ENCODE data around the gene NR6A1.

The NR6A1 gene

DNA sequence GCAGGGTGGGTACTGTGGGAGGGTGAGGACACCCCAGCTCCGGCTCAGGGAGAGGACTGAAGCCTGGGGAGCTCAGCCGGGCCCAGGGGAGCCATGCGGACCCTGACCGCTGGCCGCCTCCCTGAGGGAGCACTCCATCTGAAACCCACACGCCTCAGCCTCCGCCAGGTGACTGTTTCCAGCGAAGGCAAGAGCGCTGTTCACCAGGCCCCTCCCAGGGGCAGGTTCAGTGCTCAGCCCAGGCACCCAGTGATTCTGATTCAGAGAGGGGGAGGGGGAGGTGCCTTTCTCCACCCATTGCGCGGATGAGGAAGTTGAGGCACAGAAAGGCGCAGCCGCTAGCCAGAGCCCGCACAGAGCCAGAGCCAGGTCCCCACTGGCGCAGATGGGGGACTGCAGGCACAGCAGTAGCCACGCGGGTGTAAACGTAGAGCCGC is 293.9 kb downstream of the NR6A1 start:
- no peaks in the 10 kb centered on the region for H3K9me3 ChIP-seq (ENCODE audit: control insufficient read depth, insufficient read depth, low read depth, low read length)
- POLR2A ChIA-PET = interaction anchor here (0.7 kb wide), 1 partner anchor 69 kb away, joined by 4 read pairs; no protein-coding TSS in a partner anchor
- CTCF ChIA-PET = interaction anchor here (0.7 to 5.2 kb wide), 2 partner anchors 29 to 57 kb away, joined by 6 to 27 read pairs; no protein-coding TSS in a partner anchor
- TF ChIP-seq SP2 (tag by site-specific recombination; IDR thresholded peaks at IDR 0.05) (no peak), ZNF426 (tag by site-specific recombination; IDR thresholded peaks at IDR 0.05) (no peak), ZNF433 (tag by site-specific recombination; IDR thresholded peaks at IDR 0.05; ENCODE audit: low read depth) (no peak), SETDB1 (IDR thresholded peaks at IDR 0.05; ENCODE audit: insufficient read length, low read length) (no peak), ZBTB8A (tag by site-specific recombination; IDR thresholded peaks at IDR 0.05) (peak; percentile 12; the same call in 1 of the 2 replicates), KLF16 (tag by site-specific recombination; IDR thresholded peaks at IDR 0.05) (0 out of 2 replicates have a peak, but pooled peaks have one; percentile 55)
- TF ChIP-seq, protein P1, sequence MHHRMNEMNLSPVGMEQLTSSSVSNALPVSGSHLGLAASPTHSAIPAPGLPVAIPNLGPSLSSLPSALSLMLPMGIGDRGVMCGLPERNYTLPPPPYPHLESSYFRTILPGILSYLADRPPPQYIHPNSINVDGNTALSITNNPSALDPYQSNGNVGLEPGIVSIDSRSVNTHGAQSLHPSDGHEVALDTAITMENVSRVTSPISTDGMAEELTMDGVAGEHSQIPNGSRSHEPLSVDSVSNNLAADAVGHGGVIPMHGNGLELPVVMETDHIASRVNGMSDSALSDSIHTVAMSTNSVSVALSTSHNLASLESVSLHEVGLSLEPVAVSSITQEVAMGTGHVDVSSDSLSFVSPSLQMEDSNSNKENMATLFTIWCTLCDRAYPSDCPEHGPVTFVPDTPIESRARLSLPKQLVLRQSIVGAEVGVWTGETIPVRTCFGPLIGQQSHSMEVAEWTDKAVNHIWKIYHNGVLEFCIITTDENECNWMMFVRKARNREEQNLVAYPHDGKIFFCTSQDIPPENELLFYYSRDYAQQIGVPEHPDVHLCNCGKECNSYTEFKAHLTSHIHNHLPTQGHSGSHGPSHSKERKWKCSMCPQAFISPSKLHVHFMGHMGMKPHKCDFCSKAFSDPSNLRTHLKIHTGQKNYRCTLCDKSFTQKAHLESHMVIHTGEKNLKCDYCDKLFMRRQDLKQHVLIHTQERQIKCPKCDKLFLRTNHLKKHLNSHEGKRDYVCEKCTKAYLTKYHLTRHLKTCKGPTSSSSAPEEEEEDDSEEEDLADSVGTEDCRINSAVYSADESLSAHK (tag by site-specific recombination; IDR thresholded peaks at IDR 0.05) = peak; percentile 27; the same call in 1 of the 2 replicates
- TF ChIP-seq, protein P2, sequence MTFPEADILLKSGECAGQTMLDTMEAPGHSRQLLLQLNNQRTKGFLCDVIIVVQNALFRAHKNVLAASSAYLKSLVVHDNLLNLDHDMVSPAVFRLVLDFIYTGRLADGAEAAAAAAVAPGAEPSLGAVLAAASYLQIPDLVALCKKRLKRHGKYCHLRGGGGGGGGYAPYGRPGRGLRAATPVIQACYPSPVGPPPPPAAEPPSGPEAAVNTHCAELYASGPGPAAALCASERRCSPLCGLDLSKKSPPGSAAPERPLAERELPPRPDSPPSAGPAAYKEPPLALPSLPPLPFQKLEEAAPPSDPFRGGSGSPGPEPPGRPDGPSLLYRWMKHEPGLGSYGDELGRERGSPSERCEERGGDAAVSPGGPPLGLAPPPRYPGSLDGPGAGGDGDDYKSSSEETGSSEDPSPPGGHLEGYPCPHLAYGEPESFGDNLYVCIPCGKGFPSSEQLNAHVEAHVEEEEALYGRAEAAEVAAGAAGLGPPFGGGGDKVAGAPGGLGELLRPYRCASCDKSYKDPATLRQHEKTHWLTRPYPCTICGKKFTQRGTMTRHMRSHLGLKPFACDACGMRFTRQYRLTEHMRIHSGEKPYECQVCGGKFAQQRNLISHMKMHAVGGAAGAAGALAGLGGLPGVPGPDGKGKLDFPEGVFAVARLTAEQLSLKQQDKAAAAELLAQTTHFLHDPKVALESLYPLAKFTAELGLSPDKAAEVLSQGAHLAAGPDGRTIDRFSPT (tag by site-specific recombination; IDR thresholded peaks at IDR 0.05) = 0 out of 2 replicates have a peak, but pooled peaks have one; percentile 8
- H3K27ac ChIP-seq (ENCODE audit: extremely low read depth, low read depth, low read length) = no peak overlapping the region
- H3K36me3 ChIP-seq (ENCODE audit: control insufficient read depth in 2 of 2, insufficient read depth in 1 of 2, low read length in 2 of 2) = no peaks in the 10 kb centered on the region
- peak overlapping the region; percentile 31 for H3K4me3 ChIP-seq (ENCODE audit: low read depth, low read length)
- no peaks in the 10 kb centered on the region for H3K4me1 ChIP-seq (ENCODE audit: control insufficient read depth, insufficient read depth, low read length)

DNA sequence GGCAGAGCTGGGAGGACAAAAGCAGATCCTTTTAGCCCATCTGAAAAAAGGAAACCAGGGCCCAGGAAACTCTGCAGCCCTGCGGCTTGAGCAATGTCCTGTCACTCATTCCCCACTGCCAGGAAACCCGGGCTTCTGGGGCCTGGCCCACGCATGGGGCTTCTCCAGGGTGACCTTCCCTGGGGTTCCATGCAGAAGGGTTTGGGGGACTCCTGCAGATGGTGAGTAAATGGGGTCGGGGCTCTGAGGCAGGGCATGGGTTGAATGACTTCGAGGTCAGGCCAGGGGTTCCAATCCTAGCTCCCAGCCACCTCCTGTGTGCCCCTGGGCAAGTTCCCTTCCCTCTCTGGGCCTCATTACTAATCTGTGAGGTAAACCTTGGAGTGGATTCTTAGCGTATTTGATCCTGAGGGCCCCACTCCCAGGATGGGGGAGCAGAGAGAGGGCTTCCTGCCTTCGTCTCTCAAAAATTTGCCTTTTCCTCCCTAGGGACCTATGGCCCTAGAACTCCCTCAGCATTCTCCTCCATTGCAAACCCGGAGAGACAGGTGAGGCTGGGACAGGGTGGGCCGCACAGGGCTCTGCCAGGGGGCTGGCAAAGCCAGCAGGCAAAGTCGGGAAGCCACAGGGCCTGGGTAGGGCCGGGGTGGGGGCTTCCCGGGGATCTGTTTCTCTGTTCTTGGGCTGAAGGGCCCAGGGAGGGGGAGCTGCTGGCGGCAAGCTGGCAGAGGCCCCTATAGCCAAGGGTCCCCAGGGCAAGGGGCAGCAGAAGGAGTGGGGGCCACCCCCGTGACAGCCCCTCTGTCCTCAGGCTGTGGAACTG is 295.0 kb downstream of the NR6A1 start:
- ChIA-PET CTCF (interaction anchor here (0.6 to 1.5 kb wide), 4 partner anchors 57 to 370 kb away, joined by 3 to 10 read pairs (median 4); no protein-coding TSS in a partner anchor), POLR2A (no interaction called here)
- H3K9me3 ChIP-seq (ENCODE audit: control insufficient read depth, insufficient read depth, low read depth, low read length) = no peaks in the 10 kb centered on the region
- no peaks in the 10 kb centered on the region for H3K4me1 ChIP-seq (ENCODE audit: control insufficient read depth, insufficient read depth, low read length)
- no peaks in the 10 kb centered on the region for H3K36me3 ChIP-seq (ENCODE audit: control insufficient read depth in 2 of 2, insufficient read depth in 1 of 2, low read length in 2 of 2)
- no peak overlapping the region for H3K27ac ChIP-seq (ENCODE audit: extremely low read depth, low read depth, low read length)
- no peak overlapping the region for H3K4me3 ChIP-seq (ENCODE audit: low read depth, low read length)
- TF ChIP-seq ZFHX2 (tag by site-specific recombination; conservative IDR thresholded peaks at IDR 0.05) (no peak), KLF8 (tag by site-specific recombination; IDR thresholded peaks at IDR 0.05) (no peak), ZNF777 (tag by site-specific recombination; IDR thresholded peaks at IDR 0.05; ENCODE audit: borderline replicate concordance) (no peak), ZNF324 (tag by site-specific recombination; IDR thresholded peaks at IDR 0.05) (no peak), OVOL3 (tag by site-specific recombination; IDR thresholded peaks at IDR 0.05) (no peak), ZNF2 (tag by site-specific recombination; IDR thresholded peaks at IDR 0.05) (no peak)
- TF ChIP-seq, protein P3, sequence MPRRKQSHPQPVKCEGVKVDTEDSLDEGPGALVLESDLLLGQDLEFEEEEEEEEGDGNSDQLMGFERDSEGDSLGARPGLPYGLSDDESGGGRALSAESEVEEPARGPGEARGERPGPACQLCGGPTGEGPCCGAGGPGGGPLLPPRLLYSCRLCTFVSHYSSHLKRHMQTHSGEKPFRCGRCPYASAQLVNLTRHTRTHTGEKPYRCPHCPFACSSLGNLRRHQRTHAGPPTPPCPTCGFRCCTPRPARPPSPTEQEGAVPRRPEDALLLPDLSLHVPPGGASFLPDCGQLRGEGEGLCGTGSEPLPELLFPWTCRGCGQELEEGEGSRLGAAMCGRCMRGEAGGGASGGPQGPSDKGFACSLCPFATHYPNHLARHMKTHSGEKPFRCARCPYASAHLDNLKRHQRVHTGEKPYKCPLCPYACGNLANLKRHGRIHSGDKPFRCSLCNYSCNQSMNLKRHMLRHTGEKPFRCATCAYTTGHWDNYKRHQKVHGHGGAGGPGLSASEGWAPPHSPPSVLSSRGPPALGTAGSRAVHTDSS (tag by site-specific recombination; IDR thresholded peaks at IDR 0.05) = no peak
- TF ChIP-seq, protein P1 (tag by site-specific recombination; IDR thresholded peaks at IDR 0.05) = no peak
- TF ChIP-seq, protein P4, sequence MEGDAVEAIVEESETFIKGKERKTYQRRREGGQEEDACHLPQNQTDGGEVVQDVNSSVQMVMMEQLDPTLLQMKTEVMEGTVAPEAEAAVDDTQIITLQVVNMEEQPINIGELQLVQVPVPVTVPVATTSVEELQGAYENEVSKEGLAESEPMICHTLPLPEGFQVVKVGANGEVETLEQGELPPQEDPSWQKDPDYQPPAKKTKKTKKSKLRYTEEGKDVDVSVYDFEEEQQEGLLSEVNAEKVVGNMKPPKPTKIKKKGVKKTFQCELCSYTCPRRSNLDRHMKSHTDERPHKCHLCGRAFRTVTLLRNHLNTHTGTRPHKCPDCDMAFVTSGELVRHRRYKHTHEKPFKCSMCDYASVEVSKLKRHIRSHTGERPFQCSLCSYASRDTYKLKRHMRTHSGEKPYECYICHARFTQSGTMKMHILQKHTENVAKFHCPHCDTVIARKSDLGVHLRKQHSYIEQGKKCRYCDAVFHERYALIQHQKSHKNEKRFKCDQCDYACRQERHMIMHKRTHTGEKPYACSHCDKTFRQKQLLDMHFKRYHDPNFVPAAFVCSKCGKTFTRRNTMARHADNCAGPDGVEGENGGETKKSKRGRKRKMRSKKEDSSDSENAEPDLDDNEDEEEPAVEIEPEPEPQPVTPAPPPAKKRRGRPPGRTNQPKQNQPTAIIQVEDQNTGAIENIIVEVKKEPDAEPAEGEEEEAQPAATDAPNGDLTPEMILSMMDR (tag by site-specific recombination; IDR thresholded peaks at IDR 0.05) = no peak
- TF ChIP-seq, protein P5, sequence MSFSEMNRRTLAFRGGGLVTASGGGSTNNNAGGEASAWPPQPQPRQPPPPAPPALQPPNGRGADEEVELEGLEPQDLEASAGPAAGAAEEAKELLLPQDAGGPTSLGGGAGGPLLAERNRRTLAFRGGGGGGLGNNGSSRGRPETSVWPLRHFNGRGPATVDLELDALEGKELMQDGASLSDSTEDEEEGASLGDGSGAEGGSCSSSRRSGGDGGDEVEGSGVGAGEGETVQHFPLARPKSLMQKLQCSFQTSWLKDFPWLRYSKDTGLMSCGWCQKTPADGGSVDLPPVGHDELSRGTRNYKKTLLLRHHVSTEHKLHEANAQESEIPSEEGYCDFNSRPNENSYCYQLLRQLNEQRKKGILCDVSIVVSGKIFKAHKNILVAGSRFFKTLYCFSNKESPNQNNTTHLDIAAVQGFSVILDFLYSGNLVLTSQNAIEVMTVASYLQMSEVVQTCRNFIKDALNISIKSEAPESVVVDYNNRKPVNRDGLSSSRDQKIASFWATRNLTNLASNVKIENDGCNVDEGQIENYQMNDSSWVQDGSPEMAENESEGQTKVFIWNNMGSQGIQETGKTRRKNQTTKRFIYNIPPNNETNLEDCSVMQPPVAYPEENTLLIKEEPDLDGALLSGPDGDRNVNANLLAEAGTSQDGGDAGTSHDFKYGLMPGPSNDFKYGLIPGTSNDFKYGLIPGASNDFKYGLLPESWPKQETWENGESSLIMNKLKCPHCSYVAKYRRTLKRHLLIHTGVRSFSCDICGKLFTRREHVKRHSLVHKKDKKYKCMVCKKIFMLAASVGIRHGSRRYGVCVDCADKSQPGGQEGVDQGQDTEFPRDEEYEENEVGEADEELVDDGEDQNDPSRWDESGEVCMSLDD (tag by site-specific recombination; IDR thresholded peaks at IDR 0.05) = no peak
- TF ChIP-seq, protein P6, sequence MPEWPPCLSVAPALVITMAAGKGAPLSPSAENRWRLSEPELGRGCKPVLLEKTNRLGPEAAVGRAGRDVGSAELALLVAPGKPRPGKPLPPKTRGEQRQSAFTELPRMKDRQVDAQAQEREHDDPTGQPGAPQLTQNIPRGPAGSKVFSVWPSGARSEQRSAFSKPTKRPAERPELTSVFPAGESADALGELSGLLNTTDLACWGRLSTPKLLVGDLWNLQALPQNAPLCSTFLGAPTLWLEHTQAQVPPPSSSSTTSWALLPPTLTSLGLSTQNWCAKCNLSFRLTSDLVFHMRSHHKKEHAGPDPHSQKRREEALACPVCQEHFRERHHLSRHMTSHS (tag by site-specific recombination; IDR thresholded peaks at IDR 0.05) = no peak

Measured in HEK293 (cell line).